IPS-NIHi7 (cell line): ENCODE measurements around the gene CFAP92.

Experiments used
- DNase-seq: peaks from one replicate; pipeline ENCODE4 v3.0.0; 2012; ENCODE audit warnings: mixed read lengths; ENCODE audit errors: extremely low spot score

Gene CFAP92

DNA sequence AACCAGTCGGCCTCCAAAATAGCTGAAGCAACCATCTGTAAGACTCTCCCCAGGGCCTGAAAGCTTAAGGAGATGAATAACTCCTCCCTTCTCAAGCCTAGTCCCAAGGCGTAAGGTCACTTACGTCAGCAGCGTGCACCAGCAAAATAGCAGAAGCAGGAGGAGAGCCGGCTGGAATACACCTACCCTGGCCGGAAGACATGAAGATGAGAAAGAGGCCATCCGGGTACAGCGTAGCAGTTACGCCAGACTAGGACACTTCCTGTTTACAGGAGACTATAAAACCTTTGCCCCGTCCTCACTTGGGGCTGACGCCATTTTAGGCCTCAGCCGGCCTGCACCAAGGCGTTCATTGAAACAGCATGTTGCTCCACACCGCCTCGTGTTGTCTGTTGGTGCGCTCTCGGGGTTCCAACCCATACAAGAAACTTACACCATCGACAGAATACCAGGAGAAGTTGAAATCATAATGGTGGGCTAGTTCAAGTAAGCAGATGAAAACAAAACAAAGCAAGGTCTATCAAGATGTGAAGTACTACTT lies 2.5 kb downstream of the CFAP92 start:
- no peak for DNase-seq

DNA sequence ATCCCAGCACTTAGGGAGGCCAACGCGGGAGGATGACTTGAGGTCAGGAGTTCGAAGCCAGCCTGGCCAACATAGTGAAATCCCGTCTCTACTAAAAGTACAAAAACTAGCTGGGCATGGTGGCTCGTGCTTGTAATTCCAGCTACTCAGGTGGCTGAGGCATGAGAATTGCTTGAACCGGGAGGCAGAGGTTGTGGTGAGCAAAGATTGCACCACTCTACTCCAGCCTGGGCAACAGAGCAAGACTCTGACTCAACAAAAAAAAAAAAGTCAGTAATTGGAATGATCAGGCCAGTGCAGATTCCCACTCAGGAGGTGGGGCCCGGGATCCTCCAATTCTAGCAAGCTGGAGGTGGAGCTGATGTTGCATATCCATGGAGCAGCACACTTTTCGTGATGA lies 5.6 kb downstream of the CFAP92 start:
- no peak for DNase-seq

DNA sequence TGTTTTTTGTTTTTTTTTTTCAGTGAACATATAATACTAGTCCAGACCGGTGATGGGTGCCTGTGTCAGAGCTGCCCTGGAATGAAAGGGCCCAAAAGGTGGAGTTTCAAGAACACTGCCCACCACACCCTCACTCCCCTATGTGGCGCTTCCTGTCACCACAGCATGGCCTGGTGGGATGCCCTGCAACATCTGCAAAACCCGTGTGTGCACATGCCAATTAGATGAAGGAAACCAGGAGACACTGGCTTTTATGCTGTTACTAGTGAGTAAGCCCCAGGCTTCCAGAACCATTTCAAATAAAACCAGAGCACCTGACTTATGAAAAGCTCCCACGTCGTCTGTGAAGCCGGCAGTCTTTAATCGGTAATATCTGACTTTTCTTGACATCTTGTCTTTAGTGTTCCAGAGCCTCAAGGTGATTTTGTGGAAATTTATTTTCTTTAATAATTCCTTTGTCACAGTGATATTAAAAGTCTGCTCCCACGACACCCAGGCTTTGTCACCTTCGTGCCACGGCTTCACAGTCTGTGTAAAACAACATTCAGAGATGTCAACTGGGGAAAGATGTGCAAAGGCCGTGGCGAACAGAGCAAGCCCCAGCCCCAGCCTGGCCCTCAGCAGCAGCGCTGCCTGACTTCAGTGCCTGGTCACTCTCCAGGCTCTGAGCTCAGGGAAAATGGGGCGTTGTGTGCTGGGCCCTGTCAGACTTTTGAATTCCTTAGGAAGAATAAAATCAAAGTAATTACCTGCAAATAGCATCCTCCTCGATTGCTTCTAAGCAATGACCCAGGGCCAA lies 6.4 kb downstream of the CFAP92 start:
- DNase-seq, result no peak

DNA sequence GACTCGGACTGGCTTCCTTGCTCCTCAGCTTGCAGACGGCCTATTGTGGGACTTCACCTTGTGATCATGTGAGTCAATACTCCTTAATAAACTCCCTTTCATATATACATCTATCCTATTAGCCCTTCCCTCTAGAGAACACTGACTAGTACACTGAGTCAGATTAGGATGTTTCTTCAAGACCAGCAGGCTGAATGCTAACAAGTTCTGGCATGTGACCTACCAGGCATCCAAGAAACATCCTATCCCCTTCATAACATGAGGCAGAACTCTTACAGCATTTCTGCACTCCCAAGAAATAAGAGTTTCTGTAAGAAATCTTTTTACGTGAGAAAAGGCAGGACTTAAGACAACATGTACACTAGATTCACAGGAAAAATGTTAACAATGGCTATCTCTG lies 9.3 kb downstream of the CFAP92 start:
- DNase-seq, result no peak

DNA sequence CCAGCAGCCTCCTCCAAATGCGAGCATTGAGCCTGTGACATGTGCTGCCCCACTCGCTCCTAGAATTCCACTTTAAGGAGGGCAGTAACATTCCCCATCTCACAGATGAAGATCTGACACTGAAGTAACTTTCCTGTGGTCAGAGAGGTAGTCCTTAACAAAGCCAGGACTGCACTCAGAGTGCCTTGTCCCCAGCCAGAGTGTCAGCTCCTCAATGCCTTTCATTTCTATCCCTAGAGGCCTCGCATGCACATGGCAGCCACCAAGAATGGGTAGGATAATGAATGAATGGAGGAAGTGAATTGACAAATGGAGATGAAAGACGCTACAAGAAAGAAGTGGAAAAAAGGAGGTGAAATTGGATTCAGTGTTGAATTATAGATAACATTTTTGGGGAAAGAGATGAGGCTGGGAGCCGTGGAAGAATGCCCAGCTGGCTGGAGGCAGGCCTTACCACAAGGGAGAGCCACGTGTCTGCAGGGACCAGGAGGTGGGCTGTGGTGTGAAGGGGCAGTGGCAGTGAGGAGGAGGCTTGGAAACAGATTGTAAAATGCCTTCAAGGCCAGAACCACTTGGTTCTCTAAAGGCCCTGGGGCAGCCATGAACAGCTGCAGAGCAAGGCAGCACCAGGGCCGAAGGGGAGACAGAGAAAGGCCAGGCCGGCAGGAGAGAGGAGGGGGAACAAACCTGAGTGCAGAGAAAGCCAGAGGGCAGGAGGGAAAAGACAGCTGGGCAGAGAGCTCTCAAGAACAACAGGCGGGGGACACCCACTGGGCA lies 10.4 kb downstream of the CFAP92 start:
- DNase-seq, result no peak

DNA sequence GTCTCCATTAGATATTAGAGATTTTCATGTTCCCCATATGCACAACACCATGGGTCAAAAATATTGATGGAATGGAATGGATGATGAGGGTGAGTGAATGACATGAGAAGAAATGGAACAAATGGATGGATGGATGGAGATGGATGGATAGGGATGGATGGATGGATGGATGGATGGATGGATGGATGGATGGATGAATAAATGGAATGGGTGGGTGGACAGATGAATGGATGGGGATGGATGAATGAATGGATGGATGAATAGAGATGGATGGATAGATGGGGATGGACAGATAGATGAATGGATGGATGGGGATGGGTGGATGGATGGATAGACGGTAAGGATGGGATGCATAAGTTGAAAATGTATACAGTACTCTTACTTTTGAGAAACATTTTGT lies 18.6 kb downstream of the CFAP92 start:
- DNase-seq, result no peak

DNA sequence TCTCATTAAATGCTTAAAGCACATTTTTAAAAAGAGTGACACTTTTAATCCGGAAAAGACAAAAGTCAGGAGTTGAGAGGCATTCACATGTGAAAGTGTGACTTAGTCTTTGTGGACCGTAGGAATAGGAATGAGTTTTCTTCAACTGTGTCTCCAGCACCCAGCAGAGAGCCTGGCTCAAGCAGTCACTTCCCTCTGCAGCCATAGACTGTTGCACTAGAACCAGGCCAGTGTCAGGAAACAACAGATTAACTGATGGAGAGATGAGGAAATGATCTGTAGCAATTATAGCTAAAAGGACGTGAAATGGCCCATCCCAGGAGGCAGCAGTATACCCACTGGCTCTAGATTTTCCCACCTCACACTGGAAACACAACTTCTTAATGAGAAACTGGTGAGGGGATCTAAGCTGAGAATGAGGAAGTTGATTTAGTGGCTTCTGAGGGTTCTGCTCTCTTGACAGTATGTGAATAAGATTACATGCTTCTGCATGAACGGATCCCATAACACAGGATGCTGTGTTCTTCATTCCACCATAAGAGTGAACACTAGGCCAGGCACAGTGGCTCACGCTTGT lies 19.8 kb downstream of the CFAP92 start:
- no peak for DNase-seq

DNA sequence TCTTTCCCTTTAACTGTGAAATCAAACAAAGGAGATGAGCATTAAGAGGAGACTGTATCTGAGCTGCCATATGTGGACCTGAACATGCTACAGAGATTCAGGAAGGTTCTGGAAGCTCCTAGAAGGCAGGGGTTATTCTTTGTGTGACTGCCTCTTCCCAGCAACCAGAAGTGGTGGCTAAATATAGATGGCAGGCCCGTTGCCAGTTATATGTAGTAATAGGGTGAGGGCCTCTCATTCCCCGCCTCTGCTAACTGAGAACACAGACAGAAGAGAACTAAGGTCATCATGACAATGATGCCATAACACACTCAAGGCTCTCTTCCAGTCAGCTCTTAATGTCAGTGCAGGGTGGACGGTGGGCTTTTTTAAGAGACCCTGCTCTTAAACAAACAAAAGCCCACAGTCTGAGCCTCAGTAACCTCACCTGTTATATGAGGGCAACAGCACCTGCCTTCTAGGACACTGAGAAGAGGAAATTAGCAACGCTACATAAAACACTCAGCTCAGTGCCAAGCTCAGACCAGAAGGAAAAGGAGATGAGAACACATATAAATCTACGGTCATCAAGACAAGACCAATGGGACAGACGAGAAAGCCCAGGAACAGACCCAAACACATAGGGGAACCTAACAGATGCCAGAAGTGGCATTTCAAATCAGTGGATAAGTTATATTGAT lies 22.3 kb downstream of the CFAP92 start:
- no peak for DNase-seq

DNA sequence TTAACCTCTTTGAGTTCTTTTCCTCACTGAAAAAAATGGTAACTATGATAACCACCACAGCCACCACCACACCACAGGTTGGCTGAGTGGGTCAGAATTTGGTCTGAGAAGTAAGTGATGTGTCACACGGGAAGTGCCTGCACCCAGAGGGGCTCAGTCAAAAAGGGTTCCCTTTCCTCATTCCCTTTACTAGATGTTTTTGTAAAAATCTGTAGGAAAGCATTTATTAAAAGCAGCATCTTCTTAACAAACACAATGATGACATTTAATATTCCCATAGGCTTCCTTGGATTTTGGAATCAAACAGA lies 23.2 kb downstream of the CFAP92 start:
- no peak for DNase-seq

DNA sequence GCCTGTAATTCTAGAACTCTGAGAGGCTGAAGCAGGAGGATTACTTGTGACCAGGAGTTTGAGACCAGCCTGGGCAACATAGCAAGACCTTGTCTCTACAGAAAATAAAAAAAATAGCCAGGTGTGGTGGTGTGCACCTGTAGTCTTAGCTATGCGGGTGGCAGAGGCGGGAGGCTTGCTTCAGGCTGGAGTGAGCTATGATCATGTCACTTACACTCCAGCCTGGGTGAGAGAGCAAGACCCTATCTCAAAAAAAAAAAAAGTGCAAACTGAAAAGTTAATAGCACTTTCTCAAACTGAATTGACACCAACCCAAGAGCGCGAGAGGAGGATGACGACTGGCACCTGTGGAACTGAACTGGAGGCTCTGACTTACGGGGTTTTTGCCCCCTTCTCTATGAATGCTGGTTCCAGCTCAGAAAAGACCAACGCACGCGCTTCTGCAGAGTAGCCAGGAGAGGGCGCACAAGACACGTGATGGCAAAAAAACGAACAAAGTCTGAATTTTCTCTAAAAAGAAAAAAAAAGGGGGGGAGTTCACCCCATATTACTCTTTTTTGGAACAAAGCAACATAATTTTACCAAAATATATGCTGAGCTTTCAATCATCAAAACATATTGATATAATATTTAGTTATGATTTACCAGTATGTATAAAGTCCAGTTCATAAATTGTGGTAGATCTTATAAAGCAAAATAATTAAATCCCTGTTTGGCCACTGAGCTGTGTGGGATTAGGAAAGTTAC lies 23.7 kb downstream of the CFAP92 start:
- DNase-seq, result peak; percentile 74

DNA sequence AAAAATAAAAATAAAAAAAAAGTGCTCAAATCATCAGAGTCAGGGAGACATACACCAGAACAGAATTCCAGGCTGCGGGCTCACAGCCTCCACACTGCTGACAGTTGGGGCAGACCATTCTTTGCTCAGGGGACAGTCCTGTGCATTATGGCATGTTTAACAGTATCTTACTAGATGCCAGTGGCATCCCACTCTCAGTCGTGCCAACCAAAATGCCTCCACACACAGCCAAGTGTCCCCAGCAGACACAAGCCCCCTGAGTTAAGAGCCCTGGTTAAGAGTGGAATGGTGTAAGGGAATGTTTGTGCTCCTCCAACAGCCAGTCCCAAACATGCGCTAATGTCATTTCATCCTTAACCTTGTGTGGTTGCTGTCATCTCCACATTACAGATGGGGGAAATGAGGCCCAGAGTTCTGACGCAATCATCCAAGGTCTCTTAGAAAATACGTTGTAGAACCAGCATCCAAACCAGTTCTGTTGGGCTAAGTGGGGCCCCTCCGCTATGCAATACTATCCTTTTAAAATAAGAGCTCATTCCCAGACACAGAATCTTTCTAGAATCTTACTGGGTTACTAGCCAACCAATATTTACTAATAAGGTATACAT lies 26.0 kb downstream of the CFAP92 start:
- DNase-seq, result no peak

DNA sequence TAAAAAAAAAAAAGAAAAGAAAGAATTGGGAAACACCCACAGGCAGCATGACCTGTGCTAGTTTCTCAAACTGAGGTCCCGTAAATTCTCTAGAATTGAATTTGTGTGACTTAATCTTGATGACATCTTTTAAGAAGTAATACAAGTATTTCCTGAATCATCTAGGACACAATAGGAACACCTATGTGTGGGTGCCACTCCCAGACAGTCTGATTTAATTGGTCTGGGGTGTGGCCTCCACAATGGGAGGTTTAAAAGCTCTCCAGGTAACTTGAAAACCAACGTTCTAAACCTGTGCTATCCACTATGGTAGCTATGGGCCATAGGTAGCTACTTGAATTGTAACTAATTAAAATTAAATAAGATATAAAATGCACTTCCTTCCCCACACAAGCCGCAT lies 28.1 kb downstream of the CFAP92 start:
- no peak for DNase-seq

DNA sequence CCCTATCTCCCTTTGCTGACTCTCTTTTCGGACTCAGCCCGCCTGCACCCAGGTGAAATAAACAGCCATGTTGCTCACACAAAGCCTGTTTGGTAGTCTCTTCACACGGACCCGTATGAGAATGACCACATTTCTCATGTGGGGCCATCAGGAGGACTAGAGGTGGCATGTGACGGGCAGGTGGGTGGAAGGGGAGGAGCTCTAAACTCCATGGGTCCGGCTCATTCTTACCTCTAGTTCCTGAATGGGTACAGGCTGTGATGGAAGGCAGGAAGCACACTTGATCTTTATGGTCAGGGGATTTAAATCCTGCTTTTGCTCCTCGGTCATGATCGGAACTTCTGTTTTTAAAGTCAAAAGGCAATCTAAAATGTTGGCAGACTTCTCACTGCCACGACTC lies 28.6 kb downstream of the CFAP92 start:
- DNase-seq, result no peak

DNA sequence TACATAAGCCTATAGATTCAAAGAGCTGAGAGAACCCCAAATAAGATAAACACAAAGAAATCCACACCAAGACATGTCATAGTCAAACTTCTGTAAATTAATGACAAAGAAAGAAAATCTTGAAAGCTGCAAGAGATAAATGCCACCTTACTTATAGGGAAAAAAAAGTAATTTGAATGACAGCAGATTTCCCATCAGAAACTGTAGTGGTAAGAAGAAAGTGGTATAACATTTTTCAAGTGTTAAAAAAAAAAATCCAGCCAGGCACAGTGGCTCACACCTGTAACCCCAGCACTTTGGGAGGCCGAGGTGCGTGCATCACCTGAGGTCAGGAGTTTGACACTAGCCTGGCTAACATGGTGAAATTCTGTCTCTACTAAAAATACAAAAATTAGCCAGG lies 37.4 kb downstream of the CFAP92 start:
- DNase-seq, result no peak

DNA sequence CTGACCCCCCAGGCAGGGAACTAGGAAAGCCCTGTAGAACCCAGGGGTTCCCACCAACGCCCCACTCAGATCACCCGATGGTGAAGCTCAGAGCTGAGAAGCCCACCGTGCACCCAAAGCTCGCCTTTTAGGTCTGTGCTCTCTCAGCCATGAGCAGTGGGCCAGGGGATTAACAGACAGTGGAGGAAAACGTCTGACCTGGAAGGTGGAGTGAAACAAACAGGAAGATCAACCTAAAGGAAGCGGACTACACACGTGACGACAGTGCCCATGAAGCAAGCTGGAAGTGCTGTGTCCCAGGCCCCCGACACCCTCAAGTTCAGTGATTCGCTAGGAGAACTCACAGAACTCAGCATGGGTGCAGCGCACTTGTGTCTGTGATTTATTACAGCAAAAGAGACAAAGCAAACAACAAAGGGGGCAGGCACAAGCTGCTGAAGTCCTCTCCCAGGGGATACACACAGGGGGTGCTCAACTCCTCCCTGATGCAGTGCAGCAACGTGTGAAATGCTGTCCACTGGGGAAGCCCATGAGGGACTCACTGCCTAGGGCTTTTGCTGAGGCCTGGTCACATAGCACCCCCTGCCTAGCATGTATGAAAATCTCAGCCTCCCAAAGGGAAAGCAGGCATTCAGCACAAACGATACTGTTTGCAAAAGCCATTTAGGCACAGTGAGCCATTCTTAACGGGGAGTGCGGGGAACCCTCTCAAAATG lies 43.5 kb downstream of the CFAP92 start:
- peak; percentile 54 for DNase-seq

DNA sequence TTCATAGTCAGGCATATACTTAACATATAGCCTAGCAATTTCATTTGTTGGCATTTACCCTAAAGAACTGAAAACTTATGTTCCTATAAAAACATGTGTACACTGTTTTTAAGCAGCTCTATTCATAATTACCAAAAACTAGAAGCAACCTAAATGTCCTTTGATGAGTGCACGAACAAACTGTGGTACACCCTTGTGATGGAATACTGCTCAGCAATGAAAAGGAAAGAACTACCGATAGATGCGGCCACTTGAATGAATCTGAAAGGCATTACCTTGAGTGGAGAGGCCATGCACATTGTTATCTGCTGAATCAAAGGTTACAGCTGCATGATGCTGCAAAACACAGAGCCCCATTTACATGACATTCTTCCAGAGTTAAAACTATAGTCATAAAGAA lies 44.7 kb downstream of the CFAP92 start:
- DNase-seq, result no peak

DNA sequence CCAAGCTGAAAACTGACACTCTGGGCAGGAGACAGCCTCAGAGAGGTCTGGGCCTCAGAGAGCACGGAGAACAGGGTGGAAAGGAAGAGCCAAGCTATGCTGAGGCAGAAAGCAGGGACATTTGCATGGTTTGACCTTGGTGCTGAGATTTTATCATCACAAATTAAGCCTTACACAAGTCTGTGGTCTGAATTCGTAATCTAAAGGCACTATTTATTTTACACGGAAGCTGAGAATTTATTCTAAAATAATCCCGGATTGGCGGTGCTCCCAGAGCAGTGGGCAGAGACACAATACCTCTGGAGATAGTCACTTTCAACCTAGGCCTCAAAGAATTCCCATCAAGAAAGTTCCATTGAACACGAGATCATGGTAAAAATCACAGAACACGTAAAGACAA lies 47.5 kb downstream of the CFAP92 start:
- no peak for DNase-seq

DNA sequence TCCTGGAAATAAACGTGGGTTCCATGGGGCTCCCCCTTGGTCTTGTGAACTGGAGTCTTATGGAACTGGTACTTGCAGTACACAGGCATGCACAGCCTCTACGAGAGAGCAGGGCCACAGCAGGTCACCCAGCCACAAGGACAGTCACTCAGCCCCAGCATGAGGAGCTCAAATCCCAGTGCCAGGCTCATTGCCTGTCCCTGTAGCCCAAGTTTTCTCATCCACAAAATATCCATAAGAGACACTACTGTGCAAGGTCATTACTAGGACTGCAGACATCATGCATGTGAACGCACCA lies 48.0 kb downstream of the CFAP92 start:
- DNase-seq, result no peak

DNA sequence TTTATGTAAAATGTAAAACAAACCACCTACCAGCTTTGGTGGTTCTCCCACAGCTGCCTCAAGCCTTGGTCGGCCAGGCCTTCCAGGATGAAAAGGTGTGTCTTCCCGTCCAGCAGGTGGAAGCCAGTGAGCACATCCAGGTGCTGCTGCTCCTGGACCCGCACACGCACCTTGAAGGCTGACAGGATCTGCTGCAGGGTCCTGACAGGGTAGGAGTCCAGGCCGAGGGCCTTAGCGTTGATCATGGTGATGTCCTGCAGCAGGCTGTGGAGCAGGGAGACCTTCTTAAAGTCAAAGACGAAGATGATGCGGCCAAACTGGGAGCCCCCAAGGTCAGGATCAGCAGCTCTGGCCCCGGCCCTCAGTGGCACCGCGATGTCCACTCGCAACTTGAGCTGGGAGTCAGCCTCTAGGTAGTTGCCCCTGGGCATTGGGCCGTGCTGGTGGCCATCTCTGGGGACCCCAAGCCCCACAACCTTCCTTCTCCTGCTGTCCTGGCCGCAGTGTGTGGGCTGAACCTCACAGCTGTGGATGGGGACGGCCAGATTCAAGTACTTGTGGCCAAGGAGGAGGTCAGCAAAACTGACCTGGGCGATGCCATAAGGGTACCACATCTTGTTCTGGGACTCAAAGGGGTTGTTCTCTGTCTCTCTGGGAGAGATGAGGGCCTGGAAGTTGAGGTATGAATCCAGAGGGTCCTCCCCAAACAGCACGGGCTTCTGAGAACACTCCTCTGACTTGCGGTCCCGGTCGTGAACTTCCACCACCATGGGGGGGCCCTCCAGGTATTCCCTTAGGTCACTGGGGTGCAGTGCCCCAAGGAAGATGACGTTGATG lies 48.6 kb downstream of the CFAP92 start:
- no peak for DNase-seq
